ENCODE data around the gene PDZD2.
A peak's percentile ranks its signal among the peaks of the same experiment; 100 is the strongest.
"Not testable (repeated sequence)": the region's sequence is repeated elsewhere in the genome, so short reads cannot be mapped to it uniquely, and the experiment has no call there.

The PDZD2 gene

GRCh38 chr5:31962871-31963307 is 324.0 kb downstream of the PDZD2 start:
- TF ChIP-seq CTCF (conservative IDR thresholded peaks at IDR 0.05; ENCODE audit: control insufficient read depth, insufficient read depth, low read depth, low read length): no peak
- no peak for DNase-seq (ENCODE audit: low read depth)
- no peak overlapping the region for H3K4me3 ChIP-seq (ENCODE audit: control insufficient read depth, low read depth, low read length)

- DNase-seq (ENCODE audit: low read depth): peak; percentile 30
- no peak overlapping the region for H3K4me3 ChIP-seq (ENCODE audit: control insufficient read depth, low read depth, low read length)
- no peak for TF ChIP-seq CTCF (conservative IDR thresholded peaks at IDR 0.05; ENCODE audit: control insufficient read depth, insufficient read depth, low read depth, low read length)
Observed at GRCh38 chr5:31963358-31964006, 324.6 kb downstream of the PDZD2 start.

GRCh38 chr5:31964007-31964360 is 325.1 kb downstream of the PDZD2 start:
- DNase-seq (ENCODE audit: low read depth): no peak
- no peak for TF ChIP-seq CTCF (conservative IDR thresholded peaks at IDR 0.05; ENCODE audit: control insufficient read depth, insufficient read depth, low read depth, low read length)
- H3K4me3 ChIP-seq (ENCODE audit: control insufficient read depth, low read depth, low read length): no peak overlapping the region

GRCh38 chr5:31965227-31965626 is 326.3 kb downstream of the PDZD2 start:
- TF ChIP-seq CTCF (conservative IDR thresholded peaks at IDR 0.05; ENCODE audit: control insufficient read depth, insufficient read depth, low read depth, low read length): no peak
- no peak overlapping the region for H3K4me3 ChIP-seq (ENCODE audit: control insufficient read depth, low read depth, low read length)
- DNase-seq (ENCODE audit: low read depth): no peak

- H3K4me3 ChIP-seq (ENCODE audit: control insufficient read depth, low read depth, low read length): no peak overlapping the region
- DNase-seq (ENCODE audit: low read depth): no peak
- TF ChIP-seq CTCF (conservative IDR thresholded peaks at IDR 0.05; ENCODE audit: control insufficient read depth, insufficient read depth, low read depth, low read length): no peak
Observed at GRCh38 chr5:31966936-31967335, 328.0 kb downstream of the PDZD2 start.

GRCh38 chr5:31967461-31967860 is 328.5 kb downstream of the PDZD2 start:
- DNase-seq (ENCODE audit: low read depth): no peak
- TF ChIP-seq CTCF (conservative IDR thresholded peaks at IDR 0.05; ENCODE audit: control insufficient read depth, insufficient read depth, low read depth, low read length): no peak
- no peak overlapping the region for H3K4me3 ChIP-seq (ENCODE audit: control insufficient read depth, low read depth, low read length)

GRCh38 chr5:31972558-31972957 is 333.6 kb downstream of the PDZD2 start:
- no peak for TF ChIP-seq CTCF (conservative IDR thresholded peaks at IDR 0.05; ENCODE audit: control insufficient read depth, insufficient read depth, low read depth, low read length)

DNA sequence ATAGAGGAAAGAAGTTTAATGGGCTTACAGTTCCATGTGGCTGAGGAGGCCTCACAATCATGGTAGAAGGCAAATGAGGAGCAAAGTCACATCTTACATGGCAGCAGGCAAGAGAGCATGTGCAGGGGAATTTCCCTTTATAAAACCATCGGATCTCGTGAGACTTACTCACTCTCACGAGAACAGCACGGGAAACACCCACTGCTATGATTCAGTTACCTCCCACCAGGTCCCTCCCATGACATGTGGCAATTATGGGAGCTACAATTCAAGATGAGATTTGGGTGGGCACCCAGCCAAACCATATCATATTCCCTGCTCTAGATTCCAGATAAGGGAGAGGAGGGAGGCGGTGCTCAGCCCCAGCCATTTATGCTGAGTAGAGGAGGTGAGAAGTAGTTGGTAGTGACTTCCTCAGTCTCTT is 336.3 kb downstream of the PDZD2 start:
- peak; percentile 18 for DNase-seq (ENCODE audit: low read depth)
- H3K4me3 ChIP-seq (ENCODE audit: control insufficient read depth, low read depth, low read length): not testable (repeated sequence)

More at GRCh38 chr5:31972558-31972957, 333.6 kb downstream of the PDZD2 start:
- no peak overlapping the region for H3K4me3 ChIP-seq (ENCODE audit: control insufficient read depth, low read depth, low read length)
- no peak for DNase-seq (ENCODE audit: low read depth)
